AG09309 (cell line): ENCODE measurements around the gene CASKIN2.

Experiments used
- DNase-seq: peaks from one replicate; pipeline ENCODE4 v3.0.0-alpha.2; 2010; ENCODE audit warnings: low read depth
- H3K4me3 ChIP-seq: 2 replicates; pipeline ENCODE4 v1.5.1; 2011; ENCODE audit warnings: mild to moderate bottlenecking, low read depth, low read length, moderate library complexity; ENCODE audit not compliant: control insufficient read depth
- CTCF ChIP-seq: IDR thresholded peaks from 2 replicates; pipeline ENCODE4 v1.5.1; 2011; ENCODE audit warnings: mild to moderate bottlenecking, low read depth, low read length, inconsistent platforms; ENCODE audit not compliant: insufficient read depth, control insufficient read depth; ENCODE audit errors: missing control alignments

Gene CASKIN2

GRCh38 chr17:75553295-75554110 lies 38.2 kb upstream of the CASKIN2 start:
- no peak overlapping the region for H3K4me3 ChIP-seq
- TF ChIP-seq CTCF = no peak
- no peak for DNase-seq

DNA sequence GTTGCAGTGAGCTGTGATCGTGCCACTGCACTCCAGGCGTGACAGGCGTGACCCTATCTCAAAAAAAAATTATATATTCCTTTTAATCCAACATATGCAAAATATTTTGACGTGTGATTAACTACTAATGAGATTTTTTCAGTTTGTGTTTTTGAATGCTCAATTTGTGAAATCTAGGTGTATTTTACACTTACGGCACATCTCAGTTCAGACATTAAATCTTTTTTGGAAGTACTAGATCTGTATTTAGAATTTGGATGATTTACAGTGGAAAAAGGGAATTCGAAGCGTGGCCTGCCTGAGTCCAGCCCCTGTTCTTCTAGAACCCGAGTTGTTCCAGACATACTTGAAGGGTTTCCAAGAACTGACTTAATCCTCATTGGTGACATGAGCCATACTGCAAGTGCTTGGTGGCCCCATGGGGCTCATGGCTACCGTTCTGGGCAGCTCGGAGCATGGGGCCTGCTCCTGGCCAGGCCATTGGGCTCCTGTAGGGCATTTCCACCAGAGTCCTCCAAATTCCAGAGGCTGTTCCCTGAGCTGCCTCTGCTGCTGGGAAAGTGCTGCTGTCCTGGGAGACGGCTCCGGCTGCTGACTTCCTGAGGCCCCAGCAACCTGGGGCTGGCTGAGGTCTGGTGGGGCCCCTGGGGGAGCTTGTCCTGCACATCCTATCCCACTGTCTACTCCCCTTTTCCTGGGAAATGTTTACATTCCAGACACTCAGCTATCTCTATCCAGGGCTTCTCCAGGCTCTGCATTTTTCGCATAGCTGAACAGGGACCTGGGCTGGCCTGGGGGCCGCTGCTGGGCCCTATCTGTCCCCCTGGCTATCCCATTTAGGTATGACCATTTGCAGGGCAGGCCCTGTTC lies 37.3 kb upstream of the CASKIN2 start:
- no peak overlapping the region for H3K4me3 ChIP-seq
- no peak for TF ChIP-seq CTCF
- DNase-seq = no peak

GRCh38 chr17:75551266-75551665 lies 35.9 kb upstream of the CASKIN2 start:
- DNase-seq = no peak
- TF ChIP-seq CTCF = no peak
- no peak overlapping the region for H3K4me3 ChIP-seq

- no peak for TF ChIP-seq CTCF
- H3K4me3 ChIP-seq = no peak overlapping the region
- no peak for DNase-seq
Observed at GRCh38 chr17:75550139-75550465, 34.8 kb upstream of the CASKIN2 start.

GRCh38 chr17:75549246-75550138 lies 34.2 kb upstream of the CASKIN2 start:
- TF ChIP-seq CTCF = no peak
- DNase-seq = no peak
- H3K4me3 ChIP-seq = no peak overlapping the region

DNA sequence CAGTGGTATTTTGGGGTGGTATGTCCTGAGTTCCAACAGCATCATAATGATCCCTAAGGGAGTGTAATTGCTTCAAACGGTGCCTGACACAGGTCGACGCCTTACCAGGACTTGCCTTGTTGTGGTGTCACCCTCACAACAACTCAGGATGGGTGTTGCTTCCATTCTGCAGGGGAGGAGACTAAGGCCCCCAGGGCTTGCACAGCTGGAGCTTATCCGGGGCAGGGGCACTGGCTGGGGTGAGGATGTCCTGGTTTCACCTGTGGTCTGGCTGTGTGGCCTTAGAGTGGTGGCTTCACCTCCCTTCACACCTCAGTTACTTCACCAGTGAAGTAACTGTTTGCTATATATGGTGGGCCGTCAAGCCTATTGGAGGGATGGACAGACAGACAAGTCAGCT lies 33.5 kb upstream of the CASKIN2 start:
- DNase-seq = no peak
- H3K4me3 ChIP-seq = no peak overlapping the region
- TF ChIP-seq CTCF = no peak
